Coronary artery (tissue), 2 donors: ENCODE data around the gene ARHGEF33.

Experiments used
- DNase-seq: peaks from one replicate; pipeline ENCODE4 v3.0.0-alpha.2; 2017; ENCODE audit warnings: low spot score
- H3K27ac ChIP-seq, 2 donors: fragments of 200-600 bp; sonication (generic); one replicate each; pipeline ENCODE4 v1.5.1; 2016 to 2019
- H3K4me3 ChIP-seq: fragments of 200-600 bp; sonication (generic); 2 replicates; pipeline ENCODE4 v1.5.1; 2016; ENCODE audit warnings: mild to moderate bottlenecking, moderate library complexity
- CTCF ChIP-seq: fragments of 200-600 bp; sonication (generic); IDR thresholded peaks from one replicate; pipeline ENCODE4 v1.5.1; 2019; ENCODE audit warnings: antibody characterized with exemption

The ARHGEF33 gene

DNA sequence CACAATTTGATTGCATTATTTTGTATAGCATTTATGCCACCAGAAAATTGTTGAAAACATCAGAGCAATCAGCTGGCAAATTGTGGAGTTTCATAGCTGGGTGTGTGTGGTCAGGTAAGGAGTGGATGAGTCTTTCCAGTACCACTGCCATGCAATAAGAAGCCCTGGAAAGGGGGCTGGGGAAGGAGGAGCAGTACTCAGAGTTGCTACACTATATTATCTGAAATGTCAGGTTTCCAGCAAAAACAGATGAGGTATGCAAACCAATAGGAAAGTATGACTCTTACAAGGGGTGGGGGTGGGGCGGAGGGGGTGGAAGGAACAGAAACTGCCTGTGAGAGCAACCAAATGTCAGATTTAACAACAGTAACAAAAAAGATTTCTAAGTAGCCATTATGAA, 119.0 kb downstream of the ARHGEF33 start:
- TF ChIP-seq CTCF = no peak
- Histone ChIP-seq H3K4me3 (no peak overlapping the region), H3K27ac (no peak overlapping the region)
- no peak for DNase-seq

DNA sequence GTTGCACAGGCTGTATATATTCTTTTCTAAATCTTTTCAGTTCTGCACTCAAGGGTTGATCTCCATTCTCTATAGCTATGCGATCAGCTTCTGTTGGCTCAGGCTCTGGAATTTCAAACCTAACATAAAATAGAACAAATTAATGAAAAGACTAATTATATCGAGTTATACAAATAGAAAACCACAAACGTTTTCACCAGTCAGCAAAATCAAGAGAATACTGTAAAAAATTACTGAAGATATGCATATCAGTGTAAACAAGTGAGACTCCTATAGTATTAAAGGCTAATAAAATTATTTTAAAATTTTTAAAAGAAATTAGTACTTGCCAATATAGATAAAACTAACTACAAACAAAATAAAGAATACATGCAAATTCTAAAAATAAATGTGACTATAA, 124.2 kb downstream of the ARHGEF33 start:
- H3K27ac ChIP-seq = no peak overlapping the region
- no peak for DNase-seq
- TF ChIP-seq CTCF = no peak
- H3K4me3 ChIP-seq = no peak overlapping the region

DNA sequence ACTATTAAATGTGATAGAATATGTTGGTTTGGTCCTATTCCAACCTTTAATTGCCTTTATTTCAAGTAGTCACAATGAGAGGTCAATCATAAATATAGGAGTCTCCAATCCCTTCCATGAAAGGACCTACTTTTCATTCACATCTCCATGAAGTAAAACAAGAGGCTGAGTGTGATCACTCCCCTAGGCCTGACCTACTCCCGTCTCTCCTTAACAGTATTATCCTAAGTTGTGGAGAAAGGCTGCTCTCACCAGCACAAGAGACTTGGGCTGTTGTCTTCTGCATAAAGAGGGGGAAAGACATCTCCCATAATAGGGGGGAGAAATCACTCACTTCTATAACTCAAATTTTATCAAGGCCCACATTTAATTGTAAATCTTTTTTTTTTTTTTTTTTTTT, 125.7 kb downstream of the ARHGEF33 start:
- no peak for TF ChIP-seq CTCF
- H3K27ac ChIP-seq = no peak overlapping the region
- no peak for DNase-seq

DNA sequence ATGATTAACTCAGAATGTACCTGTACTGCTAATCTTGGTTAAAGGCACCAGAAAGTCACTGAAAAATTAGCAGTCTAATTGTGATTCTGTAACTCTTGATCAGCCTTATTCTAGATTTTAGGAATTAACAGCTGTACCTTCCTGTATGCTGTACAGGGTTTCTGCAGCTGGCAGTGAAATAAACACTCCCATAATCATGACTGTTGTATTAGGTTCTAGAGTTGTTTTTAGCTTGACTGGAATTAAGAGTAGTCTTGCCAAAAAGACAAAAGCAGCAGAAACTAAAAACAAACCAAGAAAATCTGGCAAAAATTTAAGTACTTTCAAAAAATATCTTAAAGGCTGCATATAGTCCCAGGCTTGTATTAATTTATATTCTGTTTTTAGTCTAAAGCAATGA, 127.7 kb downstream of the ARHGEF33 start:
- peak overlapping the region in 1 of 2 donors; percentile 61 for H3K27ac ChIP-seq
- no peak for TF ChIP-seq CTCF
- H3K4me3 ChIP-seq = no peak overlapping the region
- no peak for DNase-seq

More for the DNA sequence above, 125.7 kb downstream of the ARHGEF33 start:
- H3K4me3 ChIP-seq = no peak overlapping the region

DNA sequence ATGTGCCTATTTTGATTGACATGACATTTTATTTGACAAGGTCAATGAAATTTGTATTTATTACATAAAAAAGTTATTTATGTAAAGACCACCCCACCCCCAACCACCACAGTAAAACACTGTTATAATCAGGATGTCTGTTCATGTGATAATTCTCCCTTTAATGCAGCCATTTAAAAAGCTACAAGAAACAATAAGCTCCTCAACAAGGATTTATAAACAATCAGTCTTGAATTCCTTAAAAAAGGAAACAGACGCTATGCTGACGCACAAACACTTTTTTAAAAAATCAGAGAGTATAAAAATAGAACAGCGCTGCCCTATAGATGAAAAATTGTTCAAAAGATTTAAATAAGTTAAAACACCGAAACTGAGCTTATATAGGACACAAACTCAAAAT, 129.0 kb downstream of the ARHGEF33 start:
- Histone ChIP-seq H3K27ac (peak overlapping the region in 1 of 2 donors; percentile 36), H3K4me3 (no peak overlapping the region)
- no peak for DNase-seq
- TF ChIP-seq CTCF = no peak

- H3K27ac ChIP-seq = peak overlapping the region in 1 of 2 donors; percentile 11
- H3K4me3 ChIP-seq = no peak overlapping the region
- no peak for TF ChIP-seq CTCF
- DNase-seq = no peak
These were observed 130.7 kb downstream of the ARHGEF33 start for GRCh38 chr2:39020383-39020782.

- Histone ChIP-seq H3K27ac (peak overlapping the region in 1 of 2 donors; percentile 32), H3K4me3 (no peak overlapping the region)
- TF ChIP-seq CTCF = no peak
- DNase-seq = no peak
These were observed 133.1 kb downstream of the ARHGEF33 start for GRCh38 chr2:39022642-39023235.
